ENCODE data around the gene ZNF701. TPM values are rescaled to one million over a fixed set of nuclear protein-coding genes. Genes with fewer than 3 reads are reported as not detected.
"Not testable (repeated sequence)": the region's sequence is repeated elsewhere in the genome, so short reads cannot be mapped to it uniquely, and the experiment has no call there.

The ZNF701 gene
- total RNA-seq, 1 donor from 2014 or later: 16.2 TPM

DNA sequence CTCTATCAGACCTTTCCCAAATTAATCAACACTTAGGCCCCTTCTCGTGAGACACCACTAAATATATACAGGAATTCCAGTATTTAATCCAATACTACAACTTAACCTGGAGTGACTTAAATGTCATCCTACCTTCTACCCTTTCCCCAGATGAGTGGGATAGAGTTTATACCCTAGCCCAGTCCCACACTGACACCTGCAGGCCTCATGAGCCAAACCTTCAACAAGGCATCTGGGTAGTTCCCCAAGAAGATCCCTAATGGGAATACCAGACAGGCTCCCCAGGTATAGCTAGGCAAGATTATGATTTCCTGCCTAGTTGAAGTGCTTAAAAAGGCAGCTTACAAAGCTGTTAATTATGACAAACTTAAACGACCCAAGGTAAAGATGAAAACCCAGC lies 52.2 kb downstream of the ZNF701 start:
- H3K4me3 ChIP-seq: no peak overlapping the region
- no peak for TF ChIP-seq EZH2phosphoT487 (IDR thresholded peaks at IDR 0.05)
- TF ChIP-seq, protein P1, sequence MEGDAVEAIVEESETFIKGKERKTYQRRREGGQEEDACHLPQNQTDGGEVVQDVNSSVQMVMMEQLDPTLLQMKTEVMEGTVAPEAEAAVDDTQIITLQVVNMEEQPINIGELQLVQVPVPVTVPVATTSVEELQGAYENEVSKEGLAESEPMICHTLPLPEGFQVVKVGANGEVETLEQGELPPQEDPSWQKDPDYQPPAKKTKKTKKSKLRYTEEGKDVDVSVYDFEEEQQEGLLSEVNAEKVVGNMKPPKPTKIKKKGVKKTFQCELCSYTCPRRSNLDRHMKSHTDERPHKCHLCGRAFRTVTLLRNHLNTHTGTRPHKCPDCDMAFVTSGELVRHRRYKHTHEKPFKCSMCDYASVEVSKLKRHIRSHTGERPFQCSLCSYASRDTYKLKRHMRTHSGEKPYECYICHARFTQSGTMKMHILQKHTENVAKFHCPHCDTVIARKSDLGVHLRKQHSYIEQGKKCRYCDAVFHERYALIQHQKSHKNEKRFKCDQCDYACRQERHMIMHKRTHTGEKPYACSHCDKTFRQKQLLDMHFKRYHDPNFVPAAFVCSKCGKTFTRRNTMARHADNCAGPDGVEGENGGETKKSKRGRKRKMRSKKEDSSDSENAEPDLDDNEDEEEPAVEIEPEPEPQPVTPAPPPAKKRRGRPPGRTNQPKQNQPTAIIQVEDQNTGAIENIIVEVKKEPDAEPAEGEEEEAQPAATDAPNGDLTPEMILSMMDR (IDR thresholded peaks at IDR 0.05): peak; percentile 43
- DNase-seq (ENCODE audit: low spot score): peak; percentile 13
- Mint-ChIP-seq H3K4me1 (no peaks in the 10 kb centered on the region), H3K9me3 (peaks cover 28% of the 10 kb centered on the region), H3K27ac (no peak overlapping the region), H3K27me3 (ENCODE audit: insufficient read depth, low read depth) (peaks cover 2% of the 10 kb centered on the region), H3K4me3 (no peak overlapping the region), H3K36me3 (peaks cover 47% of the 10 kb centered on the region)
- H3K9me3 ChIP-seq (ENCODE audit: low read depth): no peaks in the 10 kb centered on the region
- no peak overlapping the region for H3K4me2 ChIP-seq
- H3K79me2 ChIP-seq (ENCODE audit: low read depth): no peaks in the 10 kb centered on the region
- no peak overlapping the region for H3K27ac ChIP-seq
- H3F3A ChIP-seq (ENCODE audit: low read depth): no peaks in the 10 kb centered on the region
- H3K27me3 ChIP-seq: no peaks in the 10 kb centered on the region
- no peaks in the 10 kb centered on the region for H4K20me1 ChIP-seq (ENCODE audit: low read depth)
- H3K36me3 ChIP-seq: no peaks in the 10 kb centered on the region
- H2AFZ ChIP-seq (replicated peaks): no peak overlapping the region
- H3K9ac ChIP-seq: no peak overlapping the region
- no peaks in the 10 kb centered on the region for H3K4me1 ChIP-seq

DNA sequence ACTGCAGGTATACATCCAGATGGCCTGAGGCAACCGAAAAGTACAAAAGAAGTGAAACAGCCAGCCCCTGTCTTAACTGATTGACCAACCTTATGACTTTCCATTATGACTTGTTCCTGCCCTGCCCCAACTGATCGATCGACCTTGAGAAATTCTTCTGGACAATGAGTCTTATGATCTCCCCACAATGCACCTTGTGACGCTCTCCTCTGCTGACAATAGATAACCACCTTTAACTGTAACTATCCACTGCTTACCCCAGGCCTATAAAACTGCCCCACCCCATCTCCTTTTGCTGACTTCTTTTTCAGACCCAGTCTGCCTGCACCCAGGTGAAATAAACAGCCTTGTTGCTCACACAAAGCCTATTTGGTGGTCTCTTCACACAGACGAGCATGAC lies 56.8 kb downstream of the ZNF701 start:
- TF ChIP-seq, protein P1 (IDR thresholded peaks at IDR 0.05): no peak
- TF ChIP-seq EZH2 (IDR thresholded peaks at IDR 0.05): no peak
- no peak for TF ChIP-seq EZH2phosphoT487 (IDR thresholded peaks at IDR 0.05)
- Histone ChIP-seq H3K79me2 (ENCODE audit: low read depth) (no peaks in the 10 kb centered on the region), H3K27ac (no peak overlapping the region), H3K9me3 (ENCODE audit: low read depth) (no peaks in the 10 kb centered on the region), H3K4me1 (no peaks in the 10 kb centered on the region), H2AFZ (replicated peaks) (no peak overlapping the region), H3K9ac (no peak overlapping the region), H3K4me2 (no peak overlapping the region), H3F3A (ENCODE audit: low read depth) (no peaks in the 10 kb centered on the region), H3K4me3 (no peak overlapping the region), H4K20me1 (ENCODE audit: low read depth) (no peaks in the 10 kb centered on the region), H3K36me3 (peaks cover 4% of the 10 kb centered on the region), H3K27me3 (no peaks in the 10 kb centered on the region)
- no peak for DNase-seq (ENCODE audit: low spot score)
- Mint-ChIP-seq H3K27ac (no peak overlapping the region), H3K4me3 (no peak overlapping the region), H3K9me3 (peaks cover 28% of the 10 kb centered on the region), H3K36me3 (peaks cover 43% of the 10 kb centered on the region), H3K4me1 (no peaks in the 10 kb centered on the region), H3K27me3 (ENCODE audit: insufficient read depth, low read depth) (peaks cover 3% of the 10 kb centered on the region)

DNA sequence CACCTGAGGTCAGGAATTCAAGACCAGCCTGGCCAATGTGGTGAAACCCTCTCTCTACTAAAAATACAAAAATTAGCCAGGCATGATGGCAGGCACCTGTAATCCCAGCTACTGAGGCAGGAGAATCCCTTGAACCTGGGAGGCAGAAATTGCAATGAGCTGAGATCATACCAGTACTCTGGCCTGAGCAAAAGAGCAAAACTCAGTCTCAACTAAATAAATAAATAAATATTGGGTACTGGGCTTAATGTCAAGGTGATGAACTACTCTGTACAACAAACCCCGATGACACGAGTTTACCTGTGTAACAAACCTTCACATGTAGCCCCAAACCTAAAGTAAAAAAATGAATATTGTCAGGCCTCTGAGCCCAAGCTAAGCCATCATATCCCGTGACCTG lies 57.4 kb downstream of the ZNF701 start:
- H3K27me3 Mint-ChIP-seq (ENCODE audit: insufficient read depth, low read depth); H3K36me3 ChIP-seq; H3K4me3 ChIP-seq; H3K4me3 Mint-ChIP-seq; H3K4me1 ChIP-seq; H3K4me1 Mint-ChIP-seq; H3K4me2 ChIP-seq; H3K27ac ChIP-seq; H2AFZ ChIP-seq (replicated peaks); H3K27ac Mint-ChIP-seq; H3K9ac ChIP-seq; H3K9me3 ChIP-seq (ENCODE audit: low read depth); H3K27me3 ChIP-seq; DNase-seq (ENCODE audit: low spot score); H3F3A ChIP-seq (ENCODE audit: low read depth); H4K20me1 ChIP-seq (ENCODE audit: low read depth); H3K79me2 ChIP-seq (ENCODE audit: low read depth): not testable (repeated sequence)
- Mint-ChIP-seq H3K9me3 (peaks cover 28% of the 10 kb centered on the region), H3K36me3 (peaks cover 43% of the 10 kb centered on the region)

DNA sequence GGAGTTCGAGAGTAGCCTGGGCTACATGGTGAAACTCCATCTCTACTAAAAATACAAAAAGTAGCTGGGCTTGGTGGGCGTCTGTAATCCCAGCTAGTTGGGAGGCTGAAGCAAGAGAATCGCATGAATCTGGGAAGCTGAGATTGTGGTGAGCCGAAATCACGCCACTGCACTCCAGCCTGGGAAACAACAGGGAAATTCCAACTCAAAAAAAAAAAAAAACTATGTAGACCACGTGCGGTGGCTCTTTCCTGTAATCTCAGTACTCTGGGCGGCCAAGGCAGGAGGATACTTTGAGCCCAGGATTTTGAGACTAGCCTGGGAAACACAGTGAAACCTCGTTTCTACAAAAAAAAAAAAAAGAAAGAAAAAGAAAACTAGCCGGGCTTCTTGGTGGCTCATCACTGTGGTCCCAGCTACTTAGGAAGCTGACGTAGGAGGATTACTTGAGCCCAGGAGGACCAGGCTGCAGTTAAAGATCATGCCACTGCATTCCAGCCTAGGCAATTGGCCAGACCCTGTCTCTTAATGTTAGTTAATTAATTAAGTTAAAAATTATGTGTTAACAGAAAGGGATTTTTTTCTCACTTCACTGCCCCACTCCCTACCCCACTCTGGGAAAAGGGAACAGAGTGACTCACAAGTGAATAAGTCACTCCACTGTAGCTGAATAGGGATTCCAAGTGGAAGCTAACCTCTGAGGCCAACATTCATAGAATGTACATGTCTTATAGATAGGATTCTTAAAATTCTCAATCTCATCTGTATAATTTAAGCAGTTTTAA lies 65.9 kb downstream of the ZNF701 start:
- H3K27ac Mint-ChIP-seq: no peak overlapping the region

More for the DNA sequence above, 65.9 kb downstream of the ZNF701 start:
- no peak overlapping the region for H3K27ac ChIP-seq
- H2AFZ ChIP-seq (replicated peaks): no peak overlapping the region
- TF ChIP-seq EZH2 (IDR thresholded peaks at IDR 0.05): no peak
- H3K9ac ChIP-seq: no peak overlapping the region
- peaks cover 11% of the 10 kb centered on the region for H3K9me3 Mint-ChIP-seq
- H3K36me3 Mint-ChIP-seq: peaks cover 24% of the 10 kb centered on the region
- H3K4me3 ChIP-seq: no peak overlapping the region
- H3K4me1 Mint-ChIP-seq: peaks cover 8% of the 10 kb centered on the region
- peak overlapping the region; percentile 97 for H3K4me3 Mint-ChIP-seq
- peaks cover 9% of the 10 kb centered on the region for H3K4me1 ChIP-seq
- H3K36me3 ChIP-seq: no peaks in the 10 kb centered on the region
- DNase-seq (ENCODE audit: low spot score): no peak
- H3K27me3 Mint-ChIP-seq (ENCODE audit: insufficient read depth, low read depth): peaks cover 3% of the 10 kb centered on the region
- no peaks in the 10 kb centered on the region for H3K9me3 ChIP-seq (ENCODE audit: low read depth)
- H4K20me1 ChIP-seq (ENCODE audit: low read depth): peaks cover 2% of the 10 kb centered on the region
- H3K4me2 ChIP-seq: no peak overlapping the region
- peaks cover 24% of the 10 kb centered on the region for H3F3A ChIP-seq (ENCODE audit: low read depth)
- H3K27me3 ChIP-seq: no peaks in the 10 kb centered on the region
- no peaks in the 10 kb centered on the region for H3K79me2 ChIP-seq (ENCODE audit: low read depth)

Small RNA genes lying within 50 kb of the gene (small RNA-seq; reads per million reads assigned to genes)
- gene RPL39P34: not detected

Other genes with a start within 250 kb of the ZNF701 start
- 13.0 and 13.1 TPM in 2 replicates for gene ZNF610, start 234.0 kb upstream of the ZNF701 start, total RNA-seq (ENCODE audit: low replicate concordance)
- 26.3 and 56.1 TPM in 2 replicates for gene ZNF880, start 200.4 kb upstream of the ZNF701 start, total RNA-seq (ENCODE audit: low replicate concordance)
- gene ZNF528, start 172.4 kb upstream of the ZNF701 start, total RNA-seq (ENCODE audit: low replicate concordance): 16.8 and 29.8 TPM in 2 replicates
- gene ZNF534, start 141.1 kb upstream of the ZNF701 start, total RNA-seq (ENCODE audit: low replicate concordance): 0.43 and 0.62 TPM in 2 replicates
- gene ZNF578, start 116.7 kb upstream of the ZNF701 start, total RNA-seq (ENCODE audit: low replicate concordance): 3.8 and 9.7 TPM in 2 replicates
- gene ZNF808, start 42.6 kb upstream of the ZNF701 start, total RNA-seq (ENCODE audit: low replicate concordance): 13.5 and 18.9 TPM in 2 replicates
- gene ZNF83, start 68.1 kb downstream of the ZNF701 start, total RNA-seq (ENCODE audit: low replicate concordance): 63.8 and 76.2 TPM in 2 replicates
- 12.5 and 19.9 TPM in 2 replicates for gene ZNF611, start 164.8 kb downstream of the ZNF701 start, total RNA-seq (ENCODE audit: low replicate concordance)
- 2.7 and 3.5 TPM in 2 replicates for gene ZNF600, start 216.5 kb downstream of the ZNF701 start, total RNA-seq (ENCODE audit: low replicate concordance)